Peyer's patch (tissue), 4 donors: ENCODE measurements around the gene AAGAB. TPM values are rescaled to one million over a fixed set of nuclear protein-coding genes. Genes with fewer than 3 reads are reported as not detected.

ENCODE experiments used
- DNase-seq, 3 donors: peaks; one replicate each; pipeline ENCODE4 v3.0.0-alpha.2; 2017 to 2019
- H3K27ac ChIP-seq, 4 donors: fragments of 200-600 bp; sonication (generic); one replicate each; pipeline ENCODE4 v1.5.1; 2016 to 2019
- H3K27me3 ChIP-seq, 2 donors: fragments of 200-600 bp; sonication (generic); one replicate each; pipeline ENCODE4 v1.5.1; 2019
- H3K36me3 ChIP-seq, 3 donors: fragments of 200-600 bp; sonication (generic); one replicate each; pipeline ENCODE4 v1.5.1; 2016 to 2019
- H3K4me1 ChIP-seq, 4 donors: fragments of 200-600 bp; sonication (generic); one replicate each; pipeline ENCODE4 v1.5.1; 2016 to 2019
- H3K4me3 ChIP-seq, 4 donors: fragments of 200-600 bp; sonication (generic); 1 replicate in 3 of 4; 2 replicates in 1 of 4; pipeline ENCODE4 v1.5.1; 2016 to 2019; ENCODE audit warnings: mild to moderate bottlenecking in 1 of 4
- H3K9me3 ChIP-seq, 4 donors: fragments of 200-600 bp; sonication (generic); one replicate each; pipeline ENCODE4 v1.5.1; 2016 to 2019; ENCODE audit warnings: mild to moderate bottlenecking in 1 of 4
- POLR2A ChIP-seq, 2 donors: fragments of 450-650 bp; IDR thresholded peaks; one replicate each; pipeline ENCODE4 v1.5.1; 2017; ENCODE audit warnings: antibody characterized with exemption in 2 of 2, mild to moderate bottlenecking in 2 of 2, moderate library complexity in 2 of 2
- total RNA-seq, 4 donors: library from RNA; depleted of rRNA; stranded (reverse); fragments of >200 nt; gene quantifications; one replicate each; pipeline ENCODE4 v1.1.0, GENCODE V29; 2016
- TF ChIP-seq, protein P1 (sequence below), 6 experiments: fragments of 450-650 bp in 4 of 6; fragments of 200-600 bp in 2 of 6; sonication (generic) in 1 of 6; IDR thresholded peaks; one replicate each; pipeline ENCODE4 v1.5.1; 2017 to 2019; ENCODE audit warnings: antibody characterized with exemption in 6 of 6, mild to moderate bottlenecking in 3 of 6, moderate library complexity in 1 of 6

The AAGAB gene
- total RNA-seq, 4 donors from 2014 or later: 27.5 to 54.5 (median 42.8) TPM

GRCh38 chr15:67174864-67175573, 79.4 kb downstream of the AAGAB start:
- DNase-seq: peak in 2 of 3 donors; percentile 69 to 80
- Histone ChIP-seq H3K27me3 (no peaks in the 10 kb centered on the region), H3K36me3 (peaks cover 0 to 55% (median 0%) of the 10 kb centered on the region in 3 donors), H3K27ac (peak overlapping the region; percentile 8 to 82 (median 64)), H3K9me3 (no peaks in the 10 kb centered on the region), H3K4me1 (peaks cover 0 to 39% (median 10%) of the 10 kb centered on the region in 4 donors), H3K4me3 (no peak overlapping the region)
- no peak for TF ChIP-seq POLR2A (IDR thresholded peaks at IDR 0.05)
- TF ChIP-seq, protein P1, sequence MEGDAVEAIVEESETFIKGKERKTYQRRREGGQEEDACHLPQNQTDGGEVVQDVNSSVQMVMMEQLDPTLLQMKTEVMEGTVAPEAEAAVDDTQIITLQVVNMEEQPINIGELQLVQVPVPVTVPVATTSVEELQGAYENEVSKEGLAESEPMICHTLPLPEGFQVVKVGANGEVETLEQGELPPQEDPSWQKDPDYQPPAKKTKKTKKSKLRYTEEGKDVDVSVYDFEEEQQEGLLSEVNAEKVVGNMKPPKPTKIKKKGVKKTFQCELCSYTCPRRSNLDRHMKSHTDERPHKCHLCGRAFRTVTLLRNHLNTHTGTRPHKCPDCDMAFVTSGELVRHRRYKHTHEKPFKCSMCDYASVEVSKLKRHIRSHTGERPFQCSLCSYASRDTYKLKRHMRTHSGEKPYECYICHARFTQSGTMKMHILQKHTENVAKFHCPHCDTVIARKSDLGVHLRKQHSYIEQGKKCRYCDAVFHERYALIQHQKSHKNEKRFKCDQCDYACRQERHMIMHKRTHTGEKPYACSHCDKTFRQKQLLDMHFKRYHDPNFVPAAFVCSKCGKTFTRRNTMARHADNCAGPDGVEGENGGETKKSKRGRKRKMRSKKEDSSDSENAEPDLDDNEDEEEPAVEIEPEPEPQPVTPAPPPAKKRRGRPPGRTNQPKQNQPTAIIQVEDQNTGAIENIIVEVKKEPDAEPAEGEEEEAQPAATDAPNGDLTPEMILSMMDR (IDR thresholded peaks at IDR 0.05): no peak

DNA sequence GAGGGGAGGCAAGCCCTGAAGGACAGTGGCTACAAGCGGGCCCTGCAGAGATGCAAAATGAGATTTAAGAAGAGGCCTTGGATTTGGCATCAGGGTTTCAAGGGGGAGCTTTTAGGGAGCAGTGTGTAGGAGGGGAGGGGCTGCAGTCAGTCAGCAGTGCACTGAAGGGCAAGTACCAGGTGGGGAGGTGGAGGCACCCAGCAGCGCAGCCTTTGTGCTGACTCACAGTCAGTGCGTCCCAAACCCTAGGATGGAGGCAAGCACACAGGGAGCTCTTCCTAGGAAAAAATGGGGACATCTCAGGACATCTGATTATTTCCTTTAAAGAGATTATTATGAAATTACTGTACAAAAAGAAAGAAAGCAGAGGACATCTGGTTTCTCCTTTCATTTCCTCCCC, 80.0 kb downstream of the AAGAB start:
- H3K4me3 ChIP-seq: no peak overlapping the region
- peaks cover 0 to 53% (median 0%) of the 10 kb centered on the region in 3 donors for H3K36me3 ChIP-seq
- peak overlapping the region in 2 of 4 donors; percentile 80 to 82 for H3K27ac ChIP-seq
- peaks cover 0 to 39% (median 10%) of the 10 kb centered on the region in 4 donors for H3K4me1 ChIP-seq
- TF ChIP-seq POLR2A (IDR thresholded peaks at IDR 0.05): no peak
- TF ChIP-seq, protein P1 (IDR thresholded peaks at IDR 0.05): no peak
- H3K27me3 ChIP-seq: no peaks in the 10 kb centered on the region
- peak in 1 of 3 donors; percentile 47 for DNase-seq
- no peaks in the 10 kb centered on the region for H3K9me3 ChIP-seq

- H3K27ac ChIP-seq: peak overlapping the region in 1 of 4 donors; percentile 82
These were observed 80.7 kb downstream of the AAGAB start for GRCh38 chr15:67173786-67174185.

GRCh38 chr15:67173005-67173404, 81.5 kb downstream of the AAGAB start:
- Histone ChIP-seq H3K36me3 (peaks cover 0 to 55% (median 0%) of the 10 kb centered on the region in 3 donors), H3K27me3 (no peaks in the 10 kb centered on the region), H3K4me1 (peaks cover 0 to 39% (median 10%) of the 10 kb centered on the region in 4 donors), H3K4me3 (no peak overlapping the region), H3K9me3 (no peaks in the 10 kb centered on the region), H3K27ac (no peak overlapping the region)
- DNase-seq: peak in 1 of 3 donors; percentile 37
- TF ChIP-seq, protein P1 (IDR thresholded peaks at IDR 0.05): no peak
- no peak for TF ChIP-seq POLR2A (IDR thresholded peaks at IDR 0.05)

More at GRCh38 chr15:67173786-67174185, 80.7 kb downstream of the AAGAB start:
- peaks cover 0 to 39% (median 10%) of the 10 kb centered on the region in 4 donors for H3K4me1 ChIP-seq
- no peak for DNase-seq
- peaks cover 0 to 53% (median 0%) of the 10 kb centered on the region in 3 donors for H3K36me3 ChIP-seq
- H3K4me3 ChIP-seq: no peak overlapping the region
- H3K9me3 ChIP-seq: no peaks in the 10 kb centered on the region
- no peaks in the 10 kb centered on the region for H3K27me3 ChIP-seq
- no peak for TF ChIP-seq POLR2A (IDR thresholded peaks at IDR 0.05)
- TF ChIP-seq, protein P1 (IDR thresholded peaks at IDR 0.05): no peak

- no peak for TF ChIP-seq POLR2A (IDR thresholded peaks at IDR 0.05)
- TF ChIP-seq, protein P1 (IDR thresholded peaks at IDR 0.05): no peak
- Histone ChIP-seq H3K27me3 (no peaks in the 10 kb centered on the region), H3K4me3 (no peak overlapping the region), H3K36me3 (peaks cover 0 to 57% (median 0%) of the 10 kb centered on the region in 3 donors), H3K4me1 (peaks cover 0 to 40% (median 10%) of the 10 kb centered on the region in 4 donors), H3K9me3 (no peaks in the 10 kb centered on the region), H3K27ac (no peak overlapping the region)
- no peak for DNase-seq
These were observed 82.3 kb downstream of the AAGAB start for GRCh38 chr15:67172172-67172571.
